Measurements from ENCODE around the gene CELSR1.
"Not testable (repeated sequence)": the region's sequence is repeated elsewhere in the genome, so short reads cannot be mapped to it uniquely, and the experiment has no call there.

CELSR1 gene

DNA sequence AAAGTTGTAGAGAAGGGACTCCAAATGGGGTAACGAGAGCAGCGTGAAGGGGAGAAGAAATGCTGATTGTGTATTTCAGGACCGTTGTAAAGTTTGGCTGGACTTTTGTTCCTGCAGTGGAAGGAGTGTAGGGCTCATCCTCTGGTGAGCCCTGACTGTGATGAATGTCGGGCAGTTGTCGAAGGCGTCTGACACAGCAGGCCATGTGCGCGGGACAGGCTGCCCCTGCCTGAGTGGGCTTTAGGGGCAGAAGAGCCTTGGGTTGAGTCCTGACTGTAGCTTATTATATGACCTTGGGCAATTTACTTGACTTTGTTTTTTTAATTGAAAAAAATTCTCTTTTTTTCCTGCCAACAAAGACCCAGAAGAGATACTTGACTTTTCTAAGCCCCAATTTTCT, 198.8 kb downstream of the CELSR1 start:
- no peak for FAIRE-seq

DNA sequence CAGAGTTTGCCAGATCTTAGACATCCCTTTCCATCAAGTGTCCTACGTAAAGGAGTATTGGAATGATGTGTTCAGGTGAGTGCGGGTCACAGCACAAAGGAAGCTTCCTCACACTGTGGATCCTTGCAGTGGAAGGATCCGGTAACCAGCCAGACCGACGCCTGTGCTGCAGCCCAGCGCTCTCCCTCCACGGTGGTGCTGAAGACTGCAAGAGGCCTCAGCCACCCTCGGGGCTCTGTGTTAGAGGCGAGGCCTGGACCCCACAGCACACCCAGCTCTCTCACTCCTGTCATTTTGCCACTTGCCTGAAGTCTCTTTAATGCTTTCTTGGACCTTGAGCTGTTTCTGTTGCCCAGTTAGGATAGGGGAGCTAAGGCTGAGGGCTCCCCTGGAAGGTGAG, 199.6 kb downstream of the CELSR1 start:
- no peak for FAIRE-seq

DNA sequence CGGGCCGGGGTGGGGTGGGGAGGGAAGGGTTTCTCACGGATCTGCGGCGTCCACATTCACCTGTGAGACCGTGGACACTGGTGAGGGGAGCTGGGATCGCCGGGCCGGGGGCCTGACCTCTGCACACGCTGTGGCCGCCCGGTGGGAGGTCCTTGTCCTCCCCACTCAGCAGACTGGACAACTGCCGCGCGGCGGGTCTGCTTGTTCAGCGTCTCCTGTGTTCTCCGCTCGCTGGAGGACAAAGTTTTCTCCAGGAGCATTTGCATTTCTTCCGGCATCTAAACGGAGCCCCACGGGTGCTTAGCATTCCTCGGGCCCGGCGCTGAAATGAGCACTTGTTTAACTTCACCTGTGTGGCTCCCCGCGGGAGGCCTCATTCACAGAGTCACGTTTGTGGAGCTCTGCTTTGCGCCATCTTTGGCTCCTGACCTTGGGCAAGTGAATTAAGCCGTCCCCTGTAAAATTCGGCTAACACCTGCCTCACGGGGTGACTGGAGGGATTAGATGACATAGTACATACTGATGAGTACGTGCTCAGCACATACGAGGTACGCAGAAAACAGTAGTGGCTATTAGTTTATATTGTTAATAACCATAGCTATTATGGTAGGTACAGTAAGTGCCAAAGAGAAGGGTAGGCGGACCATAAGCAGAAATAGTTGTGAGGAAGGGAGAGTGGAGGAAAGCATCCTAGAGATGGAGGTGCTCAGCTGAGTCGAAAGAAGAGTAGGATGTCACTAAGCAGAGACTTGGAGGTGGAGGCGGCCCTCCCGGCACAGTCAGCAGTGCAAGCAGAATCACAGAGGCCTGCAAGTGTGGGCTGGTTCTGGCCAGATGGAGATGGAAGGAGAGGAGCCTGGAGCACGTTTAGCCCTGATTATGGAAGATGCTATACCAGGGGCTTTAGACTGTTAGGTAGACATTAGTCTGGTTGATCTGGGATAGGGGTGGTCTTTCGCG, 201.0 kb downstream of the CELSR1 start:
- no peak for FAIRE-seq

DNA sequence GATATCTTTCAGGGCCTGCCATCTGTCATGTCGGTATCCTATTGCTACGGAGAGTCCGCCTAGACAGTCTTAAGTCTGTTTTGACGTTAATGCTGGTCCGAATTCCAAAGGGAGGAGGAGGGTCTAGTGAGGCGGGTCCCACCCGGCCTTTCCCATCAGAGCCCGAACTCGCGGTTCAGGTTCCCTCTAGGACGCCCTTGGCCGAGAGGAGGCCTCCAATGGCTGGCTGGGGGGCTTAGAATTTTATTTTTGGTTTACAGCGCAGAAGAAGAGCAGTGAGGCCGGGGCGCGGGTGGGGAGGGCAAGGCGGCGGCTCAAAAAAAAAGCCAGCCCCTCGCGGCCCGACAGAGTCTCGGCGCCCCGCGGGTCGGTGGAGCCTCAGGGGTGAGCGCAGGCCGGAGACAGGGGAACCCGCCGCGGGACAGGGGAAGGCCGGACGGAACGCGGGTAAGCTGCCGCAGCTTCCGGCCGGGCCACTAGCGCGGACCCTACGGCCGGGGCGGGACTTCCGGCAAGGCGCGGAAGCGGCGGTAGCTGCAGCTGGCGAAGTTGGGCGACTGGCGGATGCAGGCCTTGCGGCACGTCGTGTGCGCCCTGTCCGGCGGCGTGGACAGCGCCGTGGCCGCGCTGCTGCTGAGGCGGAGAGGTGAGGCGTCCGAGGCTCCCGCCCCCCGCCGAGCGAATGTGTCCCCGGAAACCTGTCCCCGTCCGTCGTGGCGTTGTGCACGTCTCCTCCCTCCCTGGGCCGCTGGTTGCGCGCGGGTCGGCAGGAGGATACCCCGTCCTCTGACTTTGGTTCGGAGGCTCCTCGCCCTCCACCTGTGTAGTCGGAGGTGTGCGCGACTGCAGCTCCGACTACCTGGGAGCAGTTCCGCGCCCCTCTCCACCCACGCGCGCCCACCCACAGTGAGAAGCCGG, 202.0 kb downstream of the CELSR1 start, which contains the start of gene TRMU:
Gene TRMU, plus strand, starts transcription at position 514 of the 918 bp plus-strand sequence. Its CDS starts 51 bp downstream, at position 565.
- FAIRE-seq, result peak; percentile 60

DNA sequence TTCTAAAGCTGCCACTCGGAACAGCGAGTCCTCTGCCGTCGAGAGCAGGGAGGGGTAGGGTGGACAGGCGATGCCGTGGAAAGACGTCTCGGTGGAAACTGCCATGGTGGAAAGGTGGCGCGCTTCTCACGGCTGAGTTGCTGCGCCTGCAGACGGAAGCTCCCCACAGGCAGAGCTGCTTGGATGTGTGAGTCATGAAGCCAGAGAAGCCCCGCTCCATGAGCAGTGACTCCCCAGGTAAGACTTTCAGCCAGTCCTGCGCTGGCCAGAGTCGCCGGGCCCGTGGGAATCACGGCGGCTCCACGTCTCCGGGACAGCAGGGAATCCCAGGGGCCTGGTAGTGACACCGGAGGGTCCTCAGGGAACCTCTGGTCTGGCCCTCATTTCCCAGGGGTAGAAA, 205.9 kb downstream of the CELSR1 start:
- FAIRE-seq, result no peak

DNA sequence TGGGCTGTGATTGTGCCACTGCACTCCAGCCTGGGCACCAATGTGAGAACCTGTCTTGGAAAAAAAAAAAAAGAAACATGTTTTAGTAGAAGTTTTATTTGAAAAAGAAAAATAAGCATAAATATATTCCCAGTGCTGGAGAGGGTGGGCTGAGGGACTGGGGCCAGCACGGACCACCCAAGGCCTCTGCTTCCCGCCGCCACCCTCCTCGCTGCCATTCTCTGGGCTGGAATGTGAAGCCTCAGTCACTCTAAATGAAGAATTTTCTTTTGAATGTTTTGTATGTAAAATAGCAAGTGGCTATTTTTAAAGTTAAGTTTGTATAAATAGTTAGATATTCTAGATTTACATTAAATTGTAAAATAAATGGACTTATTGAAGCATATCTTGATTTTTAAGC, 207.0 kb downstream of the CELSR1 start:
- no peak for FAIRE-seq

DNA sequence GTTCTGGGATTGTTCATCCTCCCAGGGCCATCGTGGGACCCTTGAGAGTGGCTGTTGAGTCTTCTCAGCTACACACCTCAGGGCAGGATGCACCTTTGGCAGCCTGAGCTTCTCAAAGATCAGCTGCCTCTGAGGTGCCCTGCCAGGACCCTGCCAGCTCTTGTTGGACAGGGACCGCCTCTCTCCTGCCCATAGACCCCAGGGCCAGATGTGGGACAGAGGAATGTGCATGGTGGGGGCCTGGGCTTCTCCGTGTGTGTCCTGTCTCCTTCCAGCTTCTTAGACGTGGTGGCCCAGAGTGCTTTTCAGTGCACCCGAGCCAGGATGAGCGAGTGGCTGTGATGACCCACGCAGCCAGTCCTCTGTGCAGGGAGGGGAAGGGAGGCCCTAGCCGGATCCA, 207.8 kb downstream of the CELSR1 start:
- no peak for FAIRE-seq

DNA sequence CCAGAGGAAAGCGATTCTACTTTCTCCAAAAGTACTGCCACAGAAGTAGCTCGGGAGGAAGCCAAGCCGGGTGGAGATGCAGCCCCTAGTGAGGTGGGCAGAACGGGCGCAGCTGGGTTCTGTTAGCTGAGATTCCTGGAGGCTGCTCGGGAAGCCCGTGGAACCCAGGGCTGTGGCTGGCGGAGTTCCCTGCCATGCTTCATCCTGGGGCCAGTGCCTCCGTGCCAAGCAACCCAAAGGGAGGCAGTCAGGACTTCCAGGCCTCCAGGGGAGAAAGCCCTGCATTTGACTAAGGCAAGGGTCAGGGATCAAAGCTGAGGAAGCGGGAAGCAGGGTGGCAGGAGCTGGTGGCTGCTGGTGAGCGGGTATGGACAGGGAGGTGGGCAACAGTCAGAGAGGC, 208.6 kb downstream of the CELSR1 start:
- no peak for FAIRE-seq

DNA sequence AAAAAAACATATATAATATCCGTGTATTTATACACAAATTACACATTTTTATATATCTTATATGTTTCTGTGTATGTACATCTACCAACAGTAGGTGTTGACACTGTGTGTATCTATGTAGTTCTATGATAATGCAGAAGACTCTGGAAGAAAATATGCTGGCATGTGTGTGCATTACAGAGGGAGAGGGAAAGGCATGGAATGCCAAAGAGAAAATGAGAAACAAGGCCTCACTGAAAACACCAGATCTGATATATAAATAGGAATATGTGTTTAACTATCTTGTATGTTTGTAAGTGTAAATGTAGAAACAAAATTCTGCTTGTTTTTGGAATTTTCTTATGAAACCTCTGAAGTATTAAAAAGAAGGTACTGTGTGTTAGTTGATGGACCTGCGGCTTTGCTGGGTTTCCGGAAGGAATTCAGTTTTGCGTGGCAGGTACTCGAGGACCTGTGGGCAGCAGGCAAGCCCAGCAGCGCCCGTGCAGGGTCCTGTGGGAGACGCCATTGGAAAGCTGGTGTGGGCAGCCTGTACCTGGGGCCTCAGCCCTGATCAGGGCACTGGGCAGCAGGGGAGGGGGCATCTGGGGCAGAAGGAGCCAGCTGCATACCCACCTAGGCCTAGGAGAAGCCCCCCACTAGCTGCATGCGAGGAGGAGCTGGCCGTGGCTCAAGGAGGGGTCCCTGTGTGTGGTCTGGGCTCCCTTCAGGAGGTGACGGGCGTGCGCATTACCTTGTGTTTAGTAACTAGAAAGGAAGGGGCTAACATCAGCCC, 209.5 kb downstream of the CELSR1 start:
- no peak for FAIRE-seq

DNA sequence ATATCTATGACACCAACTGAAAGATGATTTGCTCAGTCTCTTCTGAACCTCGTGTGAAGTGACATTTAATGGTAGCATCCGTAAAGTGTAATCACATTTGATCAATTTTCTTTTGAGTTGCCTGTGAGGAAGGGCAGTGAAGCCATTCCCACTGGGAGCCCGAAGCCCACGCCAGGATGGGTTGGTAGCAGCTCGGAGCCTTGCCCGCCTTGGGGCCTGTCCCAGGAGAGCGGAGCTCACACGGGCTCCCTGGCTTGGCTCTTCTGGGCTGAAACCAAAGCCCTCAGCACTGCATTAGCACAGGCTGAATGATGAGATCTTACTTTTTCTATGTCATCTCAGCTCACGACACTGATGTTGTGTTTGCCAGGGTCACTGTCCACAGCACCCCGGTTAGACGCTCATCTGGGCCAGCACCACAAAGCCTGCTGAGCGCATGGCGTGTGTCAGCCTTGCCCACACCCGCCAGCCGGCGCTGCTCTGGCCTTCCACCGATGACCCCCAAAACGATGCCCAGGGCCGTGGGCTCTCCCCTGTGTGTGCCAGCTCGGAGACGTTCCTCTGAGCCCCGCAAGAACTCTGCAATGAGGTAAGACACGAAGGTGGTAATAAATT, 211.2 kb downstream of the CELSR1 start:
- no peak for FAIRE-seq

DNA sequence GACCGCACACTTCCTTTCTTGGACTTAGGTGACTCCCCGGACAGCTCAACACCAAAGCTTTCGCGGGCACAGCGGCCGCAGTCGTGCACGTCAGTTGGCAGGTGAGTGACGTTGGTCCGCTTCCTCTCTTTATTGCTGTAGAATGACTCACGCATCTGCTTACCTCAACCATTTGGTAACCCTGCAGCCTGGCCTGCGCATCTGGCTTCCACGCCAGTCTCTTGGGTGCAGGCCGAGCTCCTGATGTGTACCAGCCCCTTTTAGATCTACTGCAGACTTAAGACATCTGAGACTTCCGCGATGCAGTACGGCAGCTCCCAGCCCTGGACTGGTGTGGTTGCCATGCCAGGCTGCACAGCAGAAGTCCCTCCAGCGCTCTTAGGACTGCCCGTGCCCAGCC, 214.3 kb downstream of the CELSR1 start:
- FAIRE-seq, result no peak

DNA sequence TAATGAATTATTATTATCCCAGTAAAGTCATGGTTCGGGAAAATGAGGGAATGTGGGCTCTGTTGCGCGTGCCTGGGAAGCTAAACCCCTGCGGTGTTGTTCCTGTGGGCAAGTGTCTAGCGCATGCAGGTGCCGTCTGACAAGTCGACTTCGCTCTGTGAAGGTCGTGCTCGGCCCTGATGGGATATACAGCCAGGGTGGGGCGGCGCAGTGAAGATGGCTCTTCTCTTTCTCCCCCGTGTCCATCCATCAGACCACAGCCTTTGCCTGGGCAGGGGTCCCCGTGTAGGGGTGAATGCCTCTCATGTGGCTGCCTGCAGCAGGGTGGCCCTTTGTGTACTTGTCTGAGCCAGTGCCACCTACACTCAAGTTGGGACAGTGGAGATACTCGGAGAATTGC, 214.7 kb downstream of the CELSR1 start:
- FAIRE-seq, result no peak

DNA sequence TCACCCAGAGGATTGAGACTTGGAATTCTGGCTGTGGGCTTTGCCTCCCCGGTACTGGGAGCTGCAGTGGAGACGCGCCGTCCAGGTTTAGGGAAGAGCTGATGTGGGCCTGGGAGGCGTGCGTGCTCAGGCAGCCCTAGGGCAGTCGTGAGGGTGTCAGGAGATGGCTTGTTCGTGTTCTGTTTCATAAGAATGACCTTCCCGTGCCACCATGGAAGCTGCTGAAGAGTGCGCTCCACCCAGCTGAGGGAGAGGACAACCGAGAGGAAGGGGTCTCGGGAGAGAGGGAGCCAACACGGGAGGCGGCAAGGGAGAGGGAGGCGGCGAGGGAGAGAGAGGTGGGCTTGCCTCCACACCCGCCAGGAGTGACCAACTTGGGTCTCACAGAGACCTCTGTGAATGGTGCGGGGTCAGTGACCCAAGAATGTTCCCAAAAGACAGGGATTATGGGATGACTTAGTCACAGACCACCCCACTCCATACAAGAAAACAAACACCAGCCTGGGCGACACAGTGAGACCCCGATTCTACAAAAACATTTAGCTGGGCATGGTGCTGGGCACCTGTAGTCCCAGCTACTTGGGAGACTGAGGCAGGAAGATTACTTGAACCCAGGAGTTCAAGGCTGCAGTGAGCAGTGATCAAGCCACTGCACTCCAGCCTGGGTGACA, 216.6 kb downstream of the CELSR1 start:
- FAIRE-seq, result no peak

DNA sequence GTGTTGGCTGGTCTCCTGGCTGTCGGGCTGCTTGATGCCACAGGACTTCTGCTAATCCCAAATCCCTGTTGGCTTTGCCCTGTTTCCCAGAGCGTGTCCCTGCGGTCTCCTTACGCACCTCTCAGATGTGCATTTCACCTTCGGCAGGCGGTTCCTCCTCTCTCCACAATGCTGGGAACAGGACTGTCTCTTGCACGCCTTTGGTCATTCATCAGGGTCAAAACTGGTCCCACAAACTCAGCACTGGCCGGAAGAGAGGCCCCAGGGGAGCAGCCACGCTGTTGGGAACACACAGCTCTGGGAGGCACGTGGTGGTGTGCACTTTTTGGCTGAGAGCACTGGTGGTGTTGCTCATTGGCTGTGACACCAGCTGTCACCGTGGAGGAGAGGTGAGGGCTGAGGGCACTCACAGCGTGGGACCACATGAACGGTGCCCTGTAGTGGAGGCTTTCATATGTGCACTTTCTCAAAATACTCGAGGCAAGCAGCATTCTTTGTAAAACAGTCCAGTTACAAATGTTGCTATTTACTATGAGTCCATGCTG, 217.2 kb downstream of the CELSR1 start:
- no peak for FAIRE-seq

DNA sequence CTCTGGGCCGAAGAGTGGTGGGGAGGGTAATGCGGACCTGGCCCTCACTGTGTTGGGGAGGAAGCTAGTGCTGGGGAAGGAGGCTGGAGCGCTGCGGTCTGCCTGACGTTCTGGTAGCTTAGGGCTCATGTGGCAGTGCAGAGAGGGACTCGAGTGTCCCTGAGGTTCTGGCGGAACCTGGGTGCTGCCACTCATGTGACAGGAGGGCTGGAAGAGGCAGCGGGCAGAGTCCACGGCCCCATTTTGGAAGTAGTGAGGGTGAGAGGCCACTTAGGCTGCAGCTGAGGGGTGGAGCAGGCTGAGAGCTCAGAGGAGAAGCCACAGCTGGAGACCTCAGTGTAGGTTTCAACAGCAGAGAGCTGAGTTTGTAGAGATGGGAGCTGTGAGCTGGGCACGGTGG, 218.1 kb downstream of the CELSR1 start:
- no peak for FAIRE-seq

DNA sequence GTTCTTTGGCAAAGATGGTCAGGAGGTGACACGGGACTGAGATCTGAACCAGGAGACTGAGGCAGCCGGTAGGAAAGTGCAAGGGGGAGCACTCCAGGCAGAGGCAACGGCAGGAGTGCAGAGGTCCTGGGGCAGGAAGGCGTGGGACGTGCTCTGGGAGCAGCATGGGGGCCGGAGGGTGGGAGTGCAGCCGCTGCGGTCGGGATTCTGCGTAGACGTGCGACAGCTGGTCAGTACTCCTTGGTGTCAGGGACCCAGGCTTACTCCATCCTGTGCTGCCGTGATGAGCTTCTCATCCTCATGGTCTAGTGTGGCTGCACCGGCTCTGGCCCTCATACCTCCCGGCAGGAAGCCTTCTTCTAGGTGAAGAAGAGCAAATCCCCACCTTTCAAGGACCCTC, 218.8 kb downstream of the CELSR1 start:
- FAIRE-seq, result no peak

DNA sequence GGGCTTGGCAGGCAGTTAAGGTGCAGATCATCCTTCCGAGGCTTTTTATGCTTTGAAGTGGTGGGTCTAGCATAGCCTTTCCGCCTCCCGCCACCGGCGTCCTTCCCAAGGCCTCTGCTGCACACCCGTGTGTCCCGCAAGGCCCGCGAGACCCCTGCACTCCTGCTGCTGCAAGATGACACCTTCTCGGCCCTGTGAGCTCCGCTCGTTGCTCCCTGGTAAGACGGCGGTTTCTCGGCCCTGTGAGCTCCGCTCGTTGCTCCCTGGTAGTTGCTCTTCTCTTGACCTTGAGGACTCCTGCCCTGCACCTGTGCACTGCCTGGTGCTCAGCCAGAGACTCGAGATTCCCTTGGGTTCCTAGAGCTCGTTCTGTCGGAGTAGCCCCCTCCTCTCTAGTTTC, 219.8 kb downstream of the CELSR1 start:
- no peak for FAIRE-seq

DNA sequence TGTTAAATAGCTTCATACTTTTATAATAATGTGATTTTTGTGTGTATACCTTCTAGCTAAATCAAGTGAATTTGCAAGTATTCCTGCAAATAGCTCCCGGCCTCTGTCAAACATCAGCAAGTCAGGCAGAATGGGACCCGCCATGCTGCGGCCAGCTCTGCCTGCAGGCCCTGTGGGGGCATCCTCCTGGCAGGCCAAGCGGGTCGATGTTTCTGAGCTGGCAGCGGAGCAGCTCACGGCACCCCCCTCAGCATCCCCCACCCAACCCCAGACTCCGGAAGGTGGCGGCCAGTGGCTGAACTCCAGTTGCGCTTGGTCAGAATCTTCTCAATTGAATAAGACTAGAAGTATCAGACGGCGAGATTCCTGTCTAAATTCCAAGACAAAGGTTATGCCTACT, 221.4 kb downstream of the CELSR1 start:
- FAIRE-seq, result no peak

DNA sequence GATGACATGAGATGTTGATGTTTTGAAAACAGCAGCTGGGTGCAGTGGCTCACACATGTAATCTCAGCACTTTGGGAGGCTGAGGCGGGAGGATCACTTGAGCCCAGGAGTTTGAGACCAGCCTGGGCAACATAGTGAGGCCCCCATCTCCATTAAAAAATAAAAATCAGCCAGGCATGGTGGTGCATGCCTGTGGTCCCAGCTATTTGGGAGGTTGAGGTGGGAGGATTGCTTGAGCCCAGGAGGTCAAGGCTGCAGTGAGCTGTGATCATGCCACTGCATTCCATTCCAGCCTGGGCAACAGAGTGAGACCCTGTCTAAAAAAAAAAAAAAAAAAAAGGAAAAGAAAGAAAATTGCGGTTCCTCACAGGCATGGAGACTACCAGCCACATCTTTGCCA, 224.6 kb downstream of the CELSR1 start:
- not testable (repeated sequence) for FAIRE-seq

DNA sequence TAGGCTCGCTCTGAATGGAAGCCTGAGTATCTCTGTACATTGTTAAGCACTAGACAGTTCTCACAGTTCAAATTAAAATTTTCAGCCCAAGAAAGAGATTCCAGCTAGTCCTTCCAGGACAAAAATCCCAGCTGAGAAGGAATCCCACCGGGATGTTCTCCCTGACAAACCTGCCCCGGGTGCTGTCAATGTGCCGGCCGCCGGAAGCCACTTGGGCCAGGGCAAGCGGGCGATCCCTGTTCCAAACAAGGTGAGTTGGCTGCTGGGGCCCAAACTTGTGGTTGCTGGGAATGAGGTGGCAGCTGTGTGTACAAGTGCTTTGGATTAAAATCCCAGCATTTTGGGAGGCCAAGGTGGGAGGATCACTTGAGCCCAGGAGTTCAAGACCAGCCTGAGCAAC, 225.4 kb downstream of the CELSR1 start:
- no peak for FAIRE-seq
